BE2C (cell line): ENCODE data around the gene JPH2.

Source experiments
- DNase-seq: peaks from one replicate; pipeline ENCODE4 v3.0.0-alpha.2; 2020
- H3K27me3 ChIP-seq: fragments of 250-450 bp; sonication (Bioruptor Pico); 2 replicates; pipeline ENCODE4 v1.5.1; 2020; ENCODE audit warnings: mild to moderate bottlenecking
- H3K36me3 ChIP-seq: fragments of 250-450 bp; sonication (Bioruptor Pico); 2 replicates; pipeline ENCODE4 v1.5.1; 2020; ENCODE audit warnings: mild to moderate bottlenecking
- H3K4me1 ChIP-seq: fragments of 250-450 bp; sonication (Bioruptor Pico); 2 replicates; pipeline ENCODE4 v1.5.1; 2020
- H3K4me3 ChIP-seq: 2 replicates; pipeline ENCODE4 v1.5.1; 2011; ENCODE audit warnings: low read depth, low read length
- H3K9me3 ChIP-seq: fragments of 250-450 bp; sonication (Bioruptor Pico); 2 replicates; pipeline ENCODE4 v1.5.1; 2020
- CTCF ChIP-seq: IDR thresholded peaks from 2 replicates; pipeline ENCODE4 v1.5.1; 2012; ENCODE audit warnings: mild to moderate bottlenecking, low read depth, low read length

Gene JPH2

GRCh38 chr20:44109951-44110361, 77.0 kb downstream of the JPH2 start:
- no peak overlapping the region for H3K4me3 ChIP-seq
- no peaks in the 10 kb centered on the region for H3K27me3 ChIP-seq
- peak; percentile 15; the same call in 1 of the 2 replicates for TF ChIP-seq CTCF
- no peaks in the 10 kb centered on the region for H3K4me1 ChIP-seq
- H3K9me3 ChIP-seq = no peaks in the 10 kb centered on the region
- no peaks in the 10 kb centered on the region for H3K36me3 ChIP-seq
- no peak for DNase-seq

- no peak for TF ChIP-seq CTCF
- no peaks in the 10 kb centered on the region for H3K27me3 ChIP-seq
Observed at GRCh38 chr20:44106615-44107014, 80.4 kb downstream of the JPH2 start.

DNA sequence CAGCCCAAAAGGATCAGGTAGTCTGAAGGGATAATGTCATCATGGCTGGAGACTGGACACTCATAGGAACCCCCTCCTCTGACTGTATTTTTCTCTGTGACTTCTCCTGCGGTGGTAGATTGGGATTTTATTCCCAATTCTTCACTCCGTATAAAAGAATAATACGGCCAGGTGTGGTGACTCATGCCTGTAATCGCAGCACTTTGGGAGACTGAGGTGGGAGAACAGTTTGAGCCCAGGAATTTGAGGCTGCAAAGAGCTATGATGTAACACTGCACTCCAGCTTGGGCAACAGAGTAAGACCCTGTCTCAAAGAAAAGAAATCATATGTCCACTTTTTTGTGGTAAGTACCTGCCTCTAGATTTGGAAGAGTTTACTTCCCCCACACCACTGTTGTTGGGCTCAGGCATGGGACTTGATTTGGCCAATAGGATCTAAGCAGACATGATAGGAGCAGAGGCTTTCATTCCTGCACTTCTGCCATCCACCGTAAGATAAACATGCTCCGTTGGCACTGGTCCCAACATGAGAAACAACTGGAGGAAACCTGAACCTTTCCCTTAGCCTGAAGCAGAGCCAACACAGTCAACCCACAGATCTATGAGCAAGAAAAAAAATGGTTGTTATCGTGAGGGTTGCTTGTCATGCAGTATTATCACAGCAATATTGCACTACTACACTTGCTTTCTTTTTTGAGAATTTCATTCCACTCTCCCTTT, 82.0 kb downstream of the JPH2 start:
- peak; percentile 36 for DNase-seq
- no peak for TF ChIP-seq CTCF
- no peaks in the 10 kb centered on the region; the same call in 1 of the 2 replicates for H3K9me3 ChIP-seq

More at GRCh38 chr20:44106615-44107014, 80.4 kb downstream of the JPH2 start:
- no peak for DNase-seq
- H3K4me3 ChIP-seq = no peak overlapping the region
- no peaks in the 10 kb centered on the region for H3K36me3 ChIP-seq
- H3K9me3 ChIP-seq = no peaks in the 10 kb centered on the region; the same call in 1 of the 2 replicates
- no peaks in the 10 kb centered on the region for H3K4me1 ChIP-seq

DNA sequence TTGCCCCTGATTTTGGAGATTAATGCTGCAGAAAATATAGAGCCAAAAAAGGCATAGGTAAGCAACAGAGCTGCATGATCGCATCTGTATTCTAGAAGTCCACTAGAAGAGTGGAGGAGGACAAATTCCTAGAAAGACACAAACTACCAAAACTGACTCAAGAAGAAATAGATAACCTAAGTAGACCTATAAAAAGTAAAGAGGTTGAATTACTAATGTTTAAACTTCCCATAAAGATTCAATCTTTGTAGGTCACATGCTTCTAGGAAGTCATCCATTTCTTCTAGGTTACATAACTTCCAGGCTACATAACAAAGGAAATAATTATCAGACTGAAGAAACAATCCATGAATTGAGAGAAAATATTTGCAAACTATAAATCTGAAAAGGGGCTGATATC, 84.4 kb downstream of the JPH2 start:
- Histone ChIP-seq H3K4me1 (no peaks in the 10 kb centered on the region), H3K27me3 (no peaks in the 10 kb centered on the region)

More for the DNA sequence above, 82.0 kb downstream of the JPH2 start:
- Histone ChIP-seq H3K4me3 (no peak overlapping the region), H3K36me3 (no peaks in the 10 kb centered on the region), H3K27me3 (no peaks in the 10 kb centered on the region), H3K4me1 (no peaks in the 10 kb centered on the region)

GRCh38 chr20:44099832-44100231, 87.2 kb downstream of the JPH2 start:
- no peak for DNase-seq
- Histone ChIP-seq H3K4me1 (no peaks in the 10 kb centered on the region), H3K27me3 (no peaks in the 10 kb centered on the region), H3K9me3 (no peaks in the 10 kb centered on the region; the same call in 1 of the 2 replicates), H3K36me3 (no peaks in the 10 kb centered on the region), H3K4me3 (no peak overlapping the region)
- TF ChIP-seq CTCF = no peak

More for the DNA sequence above, 84.4 kb downstream of the JPH2 start:
- Histone ChIP-seq H3K9me3 (no peaks in the 10 kb centered on the region; the same call in 1 of the 2 replicates), H3K4me3 (no peak overlapping the region), H3K36me3 (no peaks in the 10 kb centered on the region)
- no peak for TF ChIP-seq CTCF
- DNase-seq = no peak

DNA sequence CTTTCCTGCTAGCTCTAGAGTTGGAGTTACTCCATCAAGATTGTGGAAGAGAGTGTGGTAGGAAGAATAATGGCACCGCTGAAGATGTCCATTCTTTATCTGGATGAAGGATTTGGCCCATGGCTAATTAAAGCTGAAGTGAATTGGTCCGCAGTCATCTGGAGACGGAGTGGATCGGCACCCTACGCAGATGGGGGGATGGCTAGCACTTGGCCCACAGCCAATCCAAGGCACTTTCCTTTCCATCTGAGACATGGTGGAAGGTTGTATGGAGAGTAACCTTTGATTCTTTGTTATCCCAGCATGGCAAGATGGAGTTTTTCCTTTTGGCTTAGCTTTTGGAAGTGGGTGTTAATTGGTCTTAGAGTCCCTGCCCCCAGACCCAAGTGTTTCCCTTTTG, 88.3 kb downstream of the JPH2 start:
- no peaks in the 10 kb centered on the region for H3K27me3 ChIP-seq
- no peak for DNase-seq
- TF ChIP-seq CTCF = no peak
- H3K4me1 ChIP-seq = no peaks in the 10 kb centered on the region
- no peaks in the 10 kb centered on the region; the same call in 1 of the 2 replicates for H3K9me3 ChIP-seq
- no peaks in the 10 kb centered on the region for H3K36me3 ChIP-seq
- H3K4me3 ChIP-seq = no peak overlapping the region
